ENCODE results near the gene INSYN2B. TPM values are rescaled to one million over a fixed set of nuclear protein-coding genes. Genes with fewer than 3 reads are reported as not detected.

The INSYN2B gene
- not detected for total RNA-seq

- no peaks in the 10 kb centered on the region for H3K9me3 ChIP-seq (ENCODE audit: low read depth, low read length)
- H3K4me3 ChIP-seq (ENCODE audit: low read length): no peak within 1 kb of the TSS
- H3K27me3 ChIP-seq (ENCODE audit: insufficient read depth, low read length): no peaks in the 10 kb centered on the region
- H3K4me1 ChIP-seq (ENCODE audit: insufficient read depth, low read length): no peaks in the 10 kb centered on the region
Measured at GRCh38 chr5:169980418-169981053, at the start of gene INSYN2B. INSYN2B (minus strand) TSS chr5:169980495; CDS start chr5:169883898, 96,597 bp downstream.

- Histone ChIP-seq H3K4me3 (ENCODE audit: low read length) (no peak overlapping the region), H3K4me1 (ENCODE audit: insufficient read depth, low read length) (no peaks in the 10 kb centered on the region), H3K9me3 (ENCODE audit: low read depth, low read length) (no peaks in the 10 kb centered on the region), H3K27me3 (ENCODE audit: insufficient read depth, low read length) (no peaks in the 10 kb centered on the region)
Measured at GRCh38 chr5:170028124-170028523, 47.8 kb upstream of the INSYN2B start.

DNA sequence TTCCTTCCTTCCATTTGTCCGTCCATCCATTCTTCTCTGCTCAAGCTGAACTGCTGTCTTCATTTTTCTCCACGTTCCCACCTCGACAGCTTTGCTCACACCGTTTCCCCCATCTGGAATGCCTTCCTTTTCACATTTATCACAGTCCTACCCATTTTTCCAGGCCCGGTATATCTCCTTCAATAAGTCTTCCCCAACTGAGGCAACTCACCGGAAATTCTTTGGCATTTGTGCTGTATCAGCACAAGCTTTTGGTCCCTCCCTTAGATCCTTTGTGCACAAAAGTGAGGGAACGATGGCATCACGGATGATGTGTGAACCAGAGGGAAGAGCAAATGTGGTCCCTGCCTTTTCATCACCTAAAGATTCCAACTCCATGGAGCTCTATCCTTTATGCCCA is 45.6 kb upstream of the INSYN2B start:
- Histone ChIP-seq H3K4me3 (ENCODE audit: low read length) (no peak overlapping the region), H3K9me3 (ENCODE audit: low read depth, low read length) (no peaks in the 10 kb centered on the region), H3K27me3 (ENCODE audit: insufficient read depth, low read length) (no peaks in the 10 kb centered on the region), H3K4me1 (ENCODE audit: insufficient read depth, low read length) (no peaks in the 10 kb centered on the region)

GRCh38 chr5:170021506-170021905 is 41.2 kb upstream of the INSYN2B start:
- Histone ChIP-seq H3K4me1 (ENCODE audit: insufficient read depth, low read length) (no peaks in the 10 kb centered on the region), H3K4me3 (ENCODE audit: low read length) (no peak overlapping the region), H3K27me3 (ENCODE audit: insufficient read depth, low read length) (no peaks in the 10 kb centered on the region), H3K9me3 (ENCODE audit: low read depth, low read length) (no peaks in the 10 kb centered on the region)

DNA sequence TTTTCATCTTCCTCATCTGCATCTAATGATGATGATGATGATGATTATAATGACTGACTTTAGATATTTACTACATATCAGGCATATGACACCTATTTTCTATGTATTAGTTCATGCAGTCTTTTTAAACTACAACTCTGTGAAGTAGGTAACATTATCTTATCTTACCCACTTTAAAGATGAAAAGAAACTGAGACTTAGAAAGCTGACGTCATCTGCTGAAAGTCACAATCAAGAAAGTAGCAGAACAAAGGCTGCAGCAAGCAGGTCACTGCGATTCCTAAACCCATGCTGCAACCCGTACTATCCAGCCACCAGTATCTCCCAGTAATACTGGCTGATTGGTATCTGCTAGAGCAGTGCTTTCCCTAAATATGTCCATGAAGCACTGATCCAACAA is 40.1 kb upstream of the INSYN2B start:
- no peaks in the 10 kb centered on the region for H3K27me3 ChIP-seq (ENCODE audit: insufficient read depth, low read length)
- no peaks in the 10 kb centered on the region for H3K9me3 ChIP-seq (ENCODE audit: low read depth, low read length)
- no peaks in the 10 kb centered on the region for H3K4me1 ChIP-seq (ENCODE audit: insufficient read depth, low read length)
- no peak overlapping the region for H3K4me3 ChIP-seq (ENCODE audit: low read length)

DNA sequence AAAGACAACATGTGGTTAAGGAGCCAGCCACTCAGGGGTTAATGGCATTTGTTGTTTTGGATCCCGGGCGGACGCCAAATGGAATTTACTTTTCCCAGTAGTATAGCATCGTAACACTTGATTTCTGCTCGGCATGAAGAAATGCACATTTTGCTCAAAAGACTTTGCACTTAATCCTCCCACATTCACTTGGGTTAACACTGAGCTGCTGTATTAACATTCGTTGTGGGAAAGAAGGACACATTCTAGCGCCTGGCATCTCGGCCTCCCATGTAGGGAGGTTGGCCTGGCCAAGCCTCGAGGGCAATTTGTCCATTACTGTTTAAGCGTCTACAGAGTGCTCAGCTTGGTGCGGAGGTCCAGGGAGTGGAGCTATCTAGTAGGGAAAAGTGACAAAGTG is 32.3 kb upstream of the INSYN2B start:
- Histone ChIP-seq H3K4me3 (ENCODE audit: low read length) (no peak overlapping the region), H3K9me3 (ENCODE audit: low read depth, low read length) (no peaks in the 10 kb centered on the region), H3K27me3 (ENCODE audit: insufficient read depth, low read length) (no peaks in the 10 kb centered on the region), H3K4me1 (ENCODE audit: insufficient read depth, low read length) (no peaks in the 10 kb centered on the region)

DNA sequence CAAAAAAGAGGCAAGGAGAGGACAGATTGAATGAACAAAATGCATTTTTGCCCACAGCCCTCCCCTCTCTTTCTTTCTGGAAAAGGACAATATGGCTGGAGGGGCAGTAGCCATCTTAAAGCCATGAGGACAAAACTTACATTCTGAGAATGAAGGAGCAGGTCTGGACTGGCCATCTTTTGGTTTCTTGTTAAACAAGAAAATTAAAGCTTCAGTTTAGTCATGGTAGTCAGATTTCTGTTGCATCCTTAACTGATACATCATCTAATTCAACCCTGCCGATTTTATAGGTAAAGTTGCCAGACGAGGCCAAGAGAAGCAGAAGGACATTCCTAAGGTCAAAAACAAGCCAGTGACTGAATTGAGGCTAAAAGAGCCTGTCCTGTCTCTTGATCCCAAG is 31.5 kb upstream of the INSYN2B start:
- H3K9me3 ChIP-seq (ENCODE audit: low read depth, low read length): no peaks in the 10 kb centered on the region
- H3K27me3 ChIP-seq (ENCODE audit: insufficient read depth, low read length): no peaks in the 10 kb centered on the region
- H3K4me3 ChIP-seq (ENCODE audit: low read length): no peak overlapping the region
- H3K4me1 ChIP-seq (ENCODE audit: insufficient read depth, low read length): no peaks in the 10 kb centered on the region

DNA sequence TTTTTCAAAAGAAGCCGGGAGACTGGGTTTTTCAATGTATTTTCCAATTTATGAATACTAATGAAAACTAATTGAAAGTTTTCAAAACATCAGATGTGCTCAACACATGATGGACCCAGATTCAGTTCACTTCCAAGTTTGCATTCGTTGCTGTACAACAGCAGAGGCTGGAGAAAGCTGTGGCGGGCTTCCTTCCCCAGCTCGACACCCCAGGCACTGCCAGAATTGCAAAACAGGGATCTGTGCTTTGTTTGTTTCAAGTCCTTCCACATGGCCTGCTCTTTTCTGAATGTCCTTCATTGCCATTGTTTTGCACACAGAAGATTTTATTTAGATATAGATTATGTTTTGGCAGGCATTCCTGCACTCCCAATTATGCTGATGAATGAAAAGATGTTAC is 30.3 kb upstream of the INSYN2B start:
- H3K9me3 ChIP-seq (ENCODE audit: low read depth, low read length): no peaks in the 10 kb centered on the region
- H3K4me1 ChIP-seq (ENCODE audit: insufficient read depth, low read length): no peaks in the 10 kb centered on the region
- H3K27me3 ChIP-seq (ENCODE audit: insufficient read depth, low read length): no peaks in the 10 kb centered on the region
- H3K4me3 ChIP-seq (ENCODE audit: low read length): no peak overlapping the region

DNA sequence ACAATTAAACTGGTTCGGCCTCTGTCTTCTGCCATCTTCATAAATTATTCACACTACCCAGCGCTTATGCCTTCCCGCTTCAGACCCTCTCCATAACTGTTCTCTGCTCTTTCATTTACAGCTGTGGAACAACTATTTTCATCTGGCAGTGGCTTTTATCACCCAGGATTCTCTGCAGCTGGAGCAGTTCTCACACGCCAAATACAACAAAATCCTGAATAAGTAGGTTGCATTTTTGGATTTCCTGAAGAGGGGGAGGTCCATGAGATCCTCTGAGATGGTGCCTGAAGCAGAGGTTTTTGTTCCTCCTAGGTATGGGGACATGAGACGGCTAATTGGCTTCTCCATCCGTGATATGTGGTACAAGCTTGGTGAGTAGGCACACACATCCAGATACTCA is 28.1 kb upstream of the INSYN2B start:
- Histone ChIP-seq H3K9me3 (ENCODE audit: low read depth, low read length) (no peaks in the 10 kb centered on the region), H3K4me1 (ENCODE audit: insufficient read depth, low read length) (no peaks in the 10 kb centered on the region), H3K4me3 (ENCODE audit: low read length) (no peak overlapping the region), H3K27me3 (ENCODE audit: insufficient read depth, low read length) (no peaks in the 10 kb centered on the region)

DNA sequence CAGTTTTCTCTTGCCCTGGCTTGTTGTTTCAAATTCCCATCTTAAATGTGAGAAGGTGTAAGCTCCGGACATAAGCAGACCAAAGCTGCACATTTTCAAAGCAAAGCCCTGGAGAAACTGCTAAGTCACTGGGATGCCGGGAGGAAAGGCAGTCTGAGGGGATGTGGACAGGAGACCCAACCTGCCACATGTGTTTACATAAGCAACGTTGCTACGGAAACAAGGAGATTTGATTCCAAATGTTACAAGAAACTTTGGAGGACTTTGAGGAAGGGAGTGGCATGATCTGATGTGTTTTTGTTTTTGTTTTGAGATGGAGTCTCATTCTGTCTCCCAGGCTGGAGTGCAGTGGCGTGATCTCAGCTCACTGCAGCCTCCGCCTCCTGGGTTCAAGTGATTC is 25.7 kb upstream of the INSYN2B start:
- no peaks in the 10 kb centered on the region for H3K9me3 ChIP-seq (ENCODE audit: low read depth, low read length)
- H3K4me1 ChIP-seq (ENCODE audit: insufficient read depth, low read length): no peaks in the 10 kb centered on the region
- no peak overlapping the region for H3K4me3 ChIP-seq (ENCODE audit: low read length)
- H3K27me3 ChIP-seq (ENCODE audit: insufficient read depth, low read length): no peaks in the 10 kb centered on the region

GRCh38 chr5:170000155-170000554 is 19.9 kb upstream of the INSYN2B start:
- H3K27me3 ChIP-seq (ENCODE audit: insufficient read depth, low read length): no peaks in the 10 kb centered on the region
- no peak overlapping the region for H3K4me3 ChIP-seq (ENCODE audit: low read length)
- no peaks in the 10 kb centered on the region for H3K4me1 ChIP-seq (ENCODE audit: insufficient read depth, low read length)
- no peaks in the 10 kb centered on the region for H3K9me3 ChIP-seq (ENCODE audit: low read depth, low read length)

DNA sequence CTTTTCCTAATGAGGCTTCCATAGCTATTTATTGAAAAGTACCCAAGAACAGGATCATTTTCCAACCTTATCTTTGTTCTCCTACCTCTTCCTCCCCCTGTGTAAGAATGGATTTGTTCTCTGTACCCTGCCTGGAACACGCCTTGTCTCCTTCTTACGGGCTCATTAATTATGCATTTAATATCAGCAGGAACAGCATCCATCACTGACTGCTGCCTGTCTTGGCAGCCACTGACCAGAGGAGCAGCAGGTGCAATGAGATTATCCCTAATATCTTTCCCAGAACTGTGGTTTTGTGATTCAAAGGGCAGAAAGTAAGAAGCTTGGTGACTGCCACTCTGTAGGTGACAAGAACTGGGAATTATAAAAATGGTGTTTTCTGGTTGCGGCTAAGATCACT is 19.3 kb upstream of the INSYN2B start:
- Histone ChIP-seq H3K4me1 (ENCODE audit: insufficient read depth, low read length) (no peaks in the 10 kb centered on the region), H3K4me3 (ENCODE audit: low read length) (no peak overlapping the region), H3K27me3 (ENCODE audit: insufficient read depth, low read length) (no peaks in the 10 kb centered on the region), H3K9me3 (ENCODE audit: low read depth, low read length) (no peaks in the 10 kb centered on the region)

GRCh38 chr5:169997798-169998197 is 17.5 kb upstream of the INSYN2B start:
- no peak overlapping the region for H3K4me3 ChIP-seq (ENCODE audit: low read length)
- no peaks in the 10 kb centered on the region for H3K4me1 ChIP-seq (ENCODE audit: insufficient read depth, low read length)
- H3K9me3 ChIP-seq (ENCODE audit: low read depth, low read length): no peaks in the 10 kb centered on the region
- H3K27me3 ChIP-seq (ENCODE audit: insufficient read depth, low read length): no peaks in the 10 kb centered on the region

DNA sequence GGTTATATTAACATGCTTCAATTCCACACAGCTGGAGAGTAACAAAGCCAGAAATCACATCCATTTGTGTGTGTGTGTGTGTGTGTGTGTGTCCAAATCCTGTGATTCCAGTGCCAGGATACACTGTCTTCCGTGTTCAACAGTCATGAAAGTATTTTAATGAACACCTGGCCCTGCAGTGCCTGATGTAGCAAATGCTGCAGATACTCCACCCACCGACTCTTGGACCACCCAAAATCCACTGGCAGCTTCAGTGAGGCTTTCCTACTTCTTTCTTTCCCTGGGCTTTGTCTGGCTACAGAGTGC is 13.1 kb upstream of the INSYN2B start:
- H3K9me3 ChIP-seq (ENCODE audit: low read depth, low read length): no peaks in the 10 kb centered on the region
- H3K27me3 ChIP-seq (ENCODE audit: insufficient read depth, low read length): no peaks in the 10 kb centered on the region
- H3K4me1 ChIP-seq (ENCODE audit: insufficient read depth, low read length): no peaks in the 10 kb centered on the region
- no peak overlapping the region for H3K4me3 ChIP-seq (ENCODE audit: low read length)

DNA sequence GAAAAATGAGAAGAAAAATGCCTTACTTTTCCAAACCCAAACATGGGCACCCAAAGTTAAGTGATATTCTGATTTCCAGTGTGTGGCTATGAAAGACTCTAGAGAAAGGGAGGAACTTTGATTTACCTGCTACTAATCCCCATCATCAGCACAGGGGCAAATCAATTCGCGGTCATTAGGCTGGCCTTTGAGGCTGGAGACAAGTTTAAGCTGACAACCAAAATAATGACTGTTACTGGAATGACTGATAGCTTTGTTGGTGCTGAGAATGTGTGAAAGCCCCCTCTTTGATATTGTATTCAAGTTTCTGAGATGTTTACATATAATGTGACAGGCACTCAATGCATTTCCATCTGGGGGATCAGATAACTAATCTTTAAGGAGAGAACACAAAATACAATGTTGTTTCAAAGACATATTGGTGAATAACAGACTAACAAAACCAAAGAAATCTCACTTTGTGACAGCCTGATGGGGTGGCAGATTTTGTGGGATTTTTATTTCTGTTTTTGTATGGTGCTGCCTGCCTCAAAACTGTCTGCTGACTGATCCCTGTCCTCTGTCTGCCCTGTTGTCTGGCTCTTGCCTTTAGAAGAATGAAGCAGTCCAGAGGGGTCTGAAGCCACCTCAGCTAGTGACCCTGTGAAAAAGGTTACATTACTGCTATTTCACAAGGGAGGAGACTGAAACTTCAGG is 12.6 kb upstream of the INSYN2B start:
- Histone ChIP-seq H3K9me3 (ENCODE audit: low read depth, low read length) (no peaks in the 10 kb centered on the region), H3K4me3 (ENCODE audit: low read length) (no peak overlapping the region), H3K27me3 (ENCODE audit: insufficient read depth, low read length) (no peaks in the 10 kb centered on the region), H3K4me1 (ENCODE audit: insufficient read depth, low read length) (no peaks in the 10 kb centered on the region)

GRCh38 chr5:169991115-169991869 is 11.0 kb upstream of the INSYN2B start:
- no peak overlapping the region for H3K4me3 ChIP-seq (ENCODE audit: low read length)
- H3K4me1 ChIP-seq (ENCODE audit: insufficient read depth, low read length): no peaks in the 10 kb centered on the region
- H3K9me3 ChIP-seq (ENCODE audit: low read depth, low read length): no peaks in the 10 kb centered on the region
- no peaks in the 10 kb centered on the region for H3K27me3 ChIP-seq (ENCODE audit: insufficient read depth, low read length)

Measured in mononuclear cell (primary cell).